Left lung (tissue), 10 donors: Measurements from ENCODE around the gene PRR33. TPM values are rescaled to one million over a fixed set of nuclear protein-coding genes. Genes with fewer than 3 reads are reported as not detected.

ENCODE experiments used
- ATAC-seq: fragments of 200-7000 bp; cut with Tn5 transposase; one replicate; pipeline ENCODE4 v1.9.1; 2020; ENCODE audit warnings: moderate library complexity
- DNase-seq, 4 donors: peaks; one replicate each; pipeline ENCODE4 v3.0.0-alpha.2; 2013 to 2020
- H3K27ac ChIP-seq, 2 donors: fragments of 200-600 bp; sonication (generic) in 1 of 2; one replicate each; pipeline versions ENCODE4 v1.5.0 to v1.8.0; 2020 to 2021
- H3K27me3 ChIP-seq, 2 donors: fragments of 200-600 bp; sonication (generic) in 1 of 2; one replicate each; pipeline versions ENCODE4 v1.5.0 to v1.8.0; 2020 to 2021
- H3K36me3 ChIP-seq, 2 donors: fragments of 200-600 bp; sonication (generic) in 1 of 2; one replicate each; pipeline versions ENCODE4 v1.5.0 to v1.8.0; 2020 to 2021
- H3K4me1 ChIP-seq, 2 donors: fragments of 200-600 bp; one replicate each; pipeline ENCODE4 v1.8.0; 2021
- H3K4me3 ChIP-seq, 2 donors: fragments of 200-600 bp; sonication (generic) in 1 of 2; one replicate each; pipeline versions ENCODE4 v1.5.0 to v1.8.0; 2020 to 2021; ENCODE audit warnings: mild to moderate bottlenecking in 1 of 2
- H3K9me3 ChIP-seq, 2 donors: fragments of 200-600 bp; sonication (generic) in 1 of 2; one replicate each; pipeline versions ENCODE4 v1.5.0 to v1.8.0; 2020 to 2021
- intact Hi-C, 2 donors: fragments of 100-400 bp; cut with DNase I; formaldehyde crosslinking; loops; one replicate each; pipeline versions ENCODE4 v1.11.2 to v1.14.2; 2022
- polyA plus RNA-seq, 6 donors: library from polyadenylated mRNA; unstranded; fragments of 120-200 nt; gene quantifications; one replicate each; pipeline ENCODE4 v1.2.1, GENCODE V29; 2013; ENCODE audit not compliant: insufficient read length in 6 of 6
- total RNA-seq, 2 donors: library from RNA; stranded (reverse); fragmentation: NEBNext Ultra II Directional; extraction: Animal tissue kit (Norgen Biotek cat#: 25700); gene quantifications; one replicate each; pipeline ENCODE4 v1.2.1, GENCODE V29; 2021
- TF ChIP-seq, protein P1 (sequence below), 2 donors: fragments of 200-600 bp; sonication (generic) in 1 of 2; IDR thresholded peaks; one replicate each; pipeline versions ENCODE4 v1.5.0 to v1.8.0; 2021; ENCODE audit warnings: antibody characterized with exemption in 2 of 2
- donor health status: DM: no; HTN: yes; CAD: no.
- donor health status: DM: no; HTN: no; CAD: no.

PRR33 gene
- total and polyA plus RNA-seq, 8 donors, result 0.05 to 0.15 (median 0.11) TPM; not detected in 2

DNA sequence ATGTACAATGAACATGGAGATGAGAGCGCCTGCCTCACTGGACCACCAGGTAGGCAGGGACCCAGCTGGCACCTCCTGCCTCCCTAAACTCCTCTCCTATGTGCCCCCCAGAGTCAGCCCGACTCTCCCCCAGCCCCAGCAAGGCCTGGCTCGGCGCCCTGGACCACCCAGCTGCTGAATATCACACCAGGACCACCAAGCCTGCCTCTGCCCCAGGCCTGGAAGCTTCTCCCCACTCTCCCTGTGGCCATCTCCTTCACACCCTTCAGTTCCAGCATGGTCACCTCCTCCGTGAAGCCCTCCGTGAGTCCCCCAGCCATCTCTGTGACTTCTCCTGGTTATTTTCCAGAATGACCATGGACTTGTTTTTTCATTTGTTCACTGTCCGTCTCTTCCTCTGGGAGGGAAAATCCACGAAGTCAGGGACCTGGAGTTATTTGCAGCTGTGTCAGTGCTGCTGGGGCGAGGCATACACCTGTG, 45.2 kb downstream of the PRR33 start:
- no peak overlapping the region for H3K27ac ChIP-seq
- no peaks in the 10 kb centered on the region for H3K9me3 ChIP-seq
- H3K4me3 ChIP-seq, result no peak overlapping the region
- intact Hi-C loops, result no loop called here
- DNase-seq (peak in 1 of 4 donors; percentile 66), ATAC-seq (no peak)
- H3K36me3 ChIP-seq, result no peaks in the 10 kb centered on the region
- H3K27me3 ChIP-seq, result no peaks in the 10 kb centered on the region
- H3K4me1 ChIP-seq, result peaks cover 13 to 75% of the 10 kb centered on the region in 2 donors
- TF ChIP-seq, protein P1, sequence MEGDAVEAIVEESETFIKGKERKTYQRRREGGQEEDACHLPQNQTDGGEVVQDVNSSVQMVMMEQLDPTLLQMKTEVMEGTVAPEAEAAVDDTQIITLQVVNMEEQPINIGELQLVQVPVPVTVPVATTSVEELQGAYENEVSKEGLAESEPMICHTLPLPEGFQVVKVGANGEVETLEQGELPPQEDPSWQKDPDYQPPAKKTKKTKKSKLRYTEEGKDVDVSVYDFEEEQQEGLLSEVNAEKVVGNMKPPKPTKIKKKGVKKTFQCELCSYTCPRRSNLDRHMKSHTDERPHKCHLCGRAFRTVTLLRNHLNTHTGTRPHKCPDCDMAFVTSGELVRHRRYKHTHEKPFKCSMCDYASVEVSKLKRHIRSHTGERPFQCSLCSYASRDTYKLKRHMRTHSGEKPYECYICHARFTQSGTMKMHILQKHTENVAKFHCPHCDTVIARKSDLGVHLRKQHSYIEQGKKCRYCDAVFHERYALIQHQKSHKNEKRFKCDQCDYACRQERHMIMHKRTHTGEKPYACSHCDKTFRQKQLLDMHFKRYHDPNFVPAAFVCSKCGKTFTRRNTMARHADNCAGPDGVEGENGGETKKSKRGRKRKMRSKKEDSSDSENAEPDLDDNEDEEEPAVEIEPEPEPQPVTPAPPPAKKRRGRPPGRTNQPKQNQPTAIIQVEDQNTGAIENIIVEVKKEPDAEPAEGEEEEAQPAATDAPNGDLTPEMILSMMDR (IDR thresholded peaks at IDR 0.05), result no peak

DNA sequence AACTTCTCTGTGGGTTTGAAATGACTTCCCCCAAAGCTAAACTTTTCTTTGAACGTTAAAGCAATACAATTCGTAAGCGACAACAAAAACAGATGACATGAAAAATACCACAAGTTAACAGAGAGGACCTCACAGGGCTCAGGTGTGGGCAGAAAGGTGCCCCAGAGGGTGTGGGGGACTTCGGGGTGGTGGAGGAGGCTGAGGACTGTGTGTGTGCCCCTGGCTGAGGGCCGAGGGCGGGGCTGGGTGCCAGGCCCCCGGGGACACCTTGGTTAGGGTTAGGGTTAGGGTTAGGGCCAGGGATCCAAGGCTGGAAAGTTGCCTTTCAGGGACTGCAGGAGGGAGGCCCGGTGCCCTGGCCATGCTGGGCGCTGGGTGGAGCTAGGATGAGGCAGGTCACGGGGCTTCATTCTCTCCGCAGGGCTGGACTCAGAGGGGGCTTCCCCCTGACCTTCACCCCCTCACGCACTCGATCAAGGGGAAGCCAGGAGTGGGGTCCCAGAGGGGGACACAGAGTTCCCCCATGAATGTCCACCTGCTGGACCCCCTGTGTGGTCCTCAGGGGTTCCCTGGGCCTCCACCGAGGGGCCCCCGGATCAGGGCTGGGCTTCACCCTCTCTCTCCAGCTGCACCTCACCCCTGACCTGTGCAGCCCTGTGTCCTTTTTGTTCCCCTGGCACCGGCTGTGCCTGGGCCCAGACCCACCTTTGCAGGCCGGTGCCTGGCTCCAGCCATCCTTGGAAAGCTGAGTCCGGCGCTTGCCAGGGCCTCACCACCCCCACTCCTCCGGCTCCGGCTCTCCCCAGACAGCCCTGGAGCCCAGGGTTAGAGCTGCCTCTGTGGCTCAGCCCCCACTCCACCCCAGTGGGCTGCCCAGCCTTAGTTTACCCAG, 45.9 kb downstream of the PRR33 start:
- intact Hi-C loops, result no loop called here

DNA sequence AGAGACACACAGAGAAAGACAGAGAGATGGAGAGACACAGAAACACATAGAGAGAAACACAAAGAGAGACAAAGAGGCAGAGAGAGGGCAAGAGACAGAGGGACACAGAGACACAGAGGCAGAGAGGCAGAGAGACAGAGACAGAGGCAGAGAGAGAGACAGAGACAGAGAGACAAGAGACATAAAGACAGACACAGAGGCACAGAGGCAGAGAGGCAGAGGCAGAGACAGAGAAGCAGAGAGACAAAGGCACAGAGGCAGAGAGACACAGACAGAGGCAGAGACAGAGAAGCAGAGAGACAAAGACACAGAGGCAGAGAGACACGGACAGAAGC, 46.6 kb downstream of the PRR33 start:
- H3K36me3 ChIP-seq, result no peaks in the 10 kb centered on the region

More for the DNA sequence above, 45.9 kb downstream of the PRR33 start:
- Histone ChIP-seq H3K4me3 (no peak overlapping the region), H3K36me3 (no peaks in the 10 kb centered on the region), H3K4me1 (peaks cover 13 to 75% of the 10 kb centered on the region in 2 donors), H3K27ac (peak overlapping the region in 1 of 2 donors; percentile 78), H3K27me3 (no peaks in the 10 kb centered on the region), H3K9me3 (no peaks in the 10 kb centered on the region)
- TF ChIP-seq, protein P1 (IDR thresholded peaks at IDR 0.05), result no peak
- DNase-seq, result peak in 1 of 4 donors; percentile 62
- no peak for ATAC-seq

DNA sequence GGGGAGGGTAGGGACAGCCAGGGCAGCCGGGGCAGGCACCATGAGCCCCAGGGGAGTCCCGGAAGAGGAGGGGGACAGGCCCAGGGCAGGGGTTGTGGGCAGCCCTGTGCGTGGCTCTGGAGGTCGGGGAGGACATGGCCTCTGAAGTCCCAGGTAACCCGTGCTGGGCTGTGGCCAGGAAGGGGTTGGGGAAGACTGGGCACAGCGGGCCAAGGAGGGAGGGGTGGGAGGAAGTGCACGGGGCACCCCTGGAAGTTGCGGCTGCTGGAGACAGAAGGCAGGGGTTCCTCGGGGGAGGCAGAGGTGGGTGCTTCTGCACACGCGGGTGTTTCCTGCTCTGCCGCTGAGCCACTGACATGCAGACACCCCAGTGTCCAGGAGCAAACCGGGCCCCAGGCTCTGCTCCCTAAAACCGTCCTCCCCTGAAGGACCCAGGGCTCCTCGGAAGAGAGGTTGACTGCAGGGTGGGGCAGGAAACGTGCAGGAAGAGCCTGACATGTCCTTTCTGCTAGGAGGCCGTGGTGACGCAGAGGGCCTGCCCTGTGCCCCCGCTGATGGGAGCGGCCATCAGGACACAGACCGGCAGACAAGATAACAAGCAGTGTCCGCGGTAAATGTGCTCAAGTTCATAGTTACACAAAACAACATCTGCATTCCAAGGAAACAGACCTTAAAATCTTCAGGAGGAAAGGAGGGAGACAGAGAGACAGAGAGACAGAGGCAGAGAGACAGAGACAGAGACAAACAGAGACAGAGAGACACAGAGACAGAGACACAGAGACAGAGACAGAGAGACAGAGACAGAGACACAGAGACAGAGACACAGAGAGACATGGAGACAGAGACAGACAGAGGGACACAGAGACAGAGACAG, 47.2 kb downstream of the PRR33 start:
- Histone ChIP-seq H3K27me3 (no peaks in the 10 kb centered on the region), H3K36me3 (no peaks in the 10 kb centered on the region), H3K27ac (peak overlapping the region; percentile 39 to 78), H3K4me3 (no peak overlapping the region), H3K9me3 (no peaks in the 10 kb centered on the region), H3K4me1 (peaks cover 13 to 76% of the 10 kb centered on the region in 2 donors)
- DNase-seq, result peak in 2 of 4 donors; percentile 89 to 91
- TF ChIP-seq, protein P1 (IDR thresholded peaks at IDR 0.05), result no peak
- ATAC-seq, result peak; percentile 74
- intact Hi-C loops, result no loop called here

More for the DNA sequence above, 46.6 kb downstream of the PRR33 start:
- peaks cover 13 to 76% of the 10 kb centered on the region in 2 donors for H3K4me1 ChIP-seq
- no peaks in the 10 kb centered on the region for H3K9me3 ChIP-seq
- ATAC-seq (no peak), DNase-seq (no peak)
- H3K27me3 ChIP-seq, result no peaks in the 10 kb centered on the region
- intact Hi-C loops, result no loop called here
- TF ChIP-seq, protein P1 (IDR thresholded peaks at IDR 0.05), result no peak
- H3K4me3 ChIP-seq, result no peak overlapping the region
- H3K27ac ChIP-seq, result peak overlapping the region; percentile 39 to 78
